Fibroblast of skin of left biceps (primary cell): ENCODE data around the gene POLR1F.

ENCODE experiments used
- DNase-seq, 2 experiments: peaks; one replicate each; pipeline ENCODE4 v3.0.0-alpha.2; 2013; ENCODE audit warnings: low read depth in 2 of 2

The POLR1F gene

DNA sequence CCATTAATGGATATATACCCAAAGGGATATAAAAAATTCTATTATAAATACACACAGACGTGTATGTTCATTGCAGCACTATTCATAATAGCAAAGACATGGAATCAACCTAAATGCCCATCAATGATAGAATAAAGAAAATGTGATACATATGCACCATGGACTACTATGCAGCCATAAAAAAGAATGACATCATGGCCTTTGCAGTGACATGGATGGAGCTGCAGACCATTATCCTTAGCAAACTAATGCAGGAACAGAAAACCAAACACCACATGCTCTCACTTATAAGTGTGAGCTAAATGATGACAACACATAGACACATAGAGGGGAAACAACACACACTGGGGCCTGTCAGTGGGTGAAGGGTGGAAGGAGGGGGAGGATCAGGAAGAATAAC is 33.0 kb downstream of the POLR1F start:
- DNase-seq, result no peak

- peak; percentile 16 to 17 for DNase-seq
These were observed 34.4 kb downstream of the POLR1F start for GRCh38 chr7:19674266-19674960.

DNA sequence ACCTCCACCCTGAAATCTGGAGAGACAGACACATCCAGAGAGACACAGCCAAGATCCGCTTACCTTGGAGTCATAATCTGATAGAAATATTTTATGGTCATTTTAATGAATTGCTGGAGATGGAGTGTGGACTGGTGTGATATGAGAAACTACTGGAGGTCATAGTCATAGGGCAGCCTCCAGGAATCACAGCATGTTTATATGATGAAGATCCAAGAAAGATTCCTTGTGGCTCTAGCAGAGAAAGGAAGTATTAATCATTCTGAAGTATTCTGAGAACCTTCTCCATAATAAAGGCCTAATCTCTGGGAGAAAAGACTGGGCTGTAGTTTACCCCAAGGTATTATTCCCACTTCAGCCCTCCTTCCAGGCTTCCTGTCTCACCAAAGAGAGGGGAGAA is 38.0 kb downstream of the POLR1F start:
- no peak for DNase-seq

DNA sequence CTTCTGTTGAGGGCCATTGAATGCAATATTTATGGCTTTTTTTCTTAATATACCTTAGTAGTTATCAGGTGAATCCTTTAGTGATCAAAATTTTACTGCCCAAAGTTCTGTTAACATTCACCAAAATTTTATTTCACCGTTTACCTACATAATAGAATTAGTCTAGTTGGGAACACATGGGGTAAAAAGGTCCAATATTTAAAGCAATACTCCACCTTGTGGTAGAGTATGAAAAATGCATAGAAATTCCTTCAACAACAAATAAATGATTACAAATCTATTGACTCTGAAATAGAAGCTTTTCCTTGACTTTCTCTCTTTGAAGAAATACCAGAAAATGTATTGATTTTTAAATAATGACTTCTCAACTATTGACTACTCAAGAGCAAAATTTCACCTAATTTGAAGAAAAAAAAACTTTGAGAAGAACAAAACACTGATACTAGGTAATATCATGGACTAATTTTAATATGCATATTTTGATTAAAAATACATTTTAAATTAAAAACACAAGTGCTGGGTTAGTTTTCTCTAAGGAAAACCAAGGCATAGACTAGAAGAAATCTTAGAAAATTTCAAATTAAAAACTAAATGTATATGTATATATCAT is 43.3 kb downstream of the POLR1F start:
- DNase-seq, result peak in 1 of 2 experiments; percentile 6

DNA sequence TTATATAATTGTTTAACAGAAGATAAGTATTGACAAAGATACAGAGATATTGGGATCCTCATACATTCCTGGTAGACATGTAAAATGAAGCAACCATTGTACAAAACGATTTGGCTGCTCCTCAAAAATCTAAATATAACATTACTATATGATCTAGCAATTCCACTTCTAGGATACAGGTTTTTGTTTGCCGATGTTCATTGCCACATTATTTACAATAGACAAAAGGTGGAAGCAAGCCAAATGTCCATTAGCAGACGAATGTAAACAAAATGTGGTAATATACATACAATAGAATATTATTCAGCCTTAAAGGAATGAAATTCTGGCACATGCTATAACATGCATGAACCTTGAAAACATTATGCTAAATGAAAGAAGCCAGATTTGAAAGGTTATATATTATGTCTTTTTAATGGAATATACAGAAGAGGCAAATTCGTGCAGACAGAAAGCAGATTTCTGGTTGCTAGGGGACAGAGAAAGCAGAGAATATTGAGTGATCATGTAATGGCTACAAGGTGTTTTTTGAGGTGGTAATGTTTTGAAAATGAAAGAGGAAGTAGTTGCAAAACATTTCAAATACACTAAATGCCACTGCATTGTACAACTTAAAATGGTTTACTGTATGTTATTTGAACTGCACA is 44.9 kb downstream of the POLR1F start:
- DNase-seq, result no peak

GRCh38 chr7:19648791-19649190 is 60.0 kb downstream of the POLR1F start:
- no peak for DNase-seq
